HEK293T (cell line): ENCODE data around the gene SLC66A2.

Source experiments
- CTCF ChIA-PET: fragments of 350-600 bp; formaldehyde crosslinking; extraction: SDS; loops from one replicate; lab custom pipeline; 2021; ENCODE audit warnings: antibody characterized with exemption, inconsistent platforms; lab: Yijun Ruan, JAX
- POLR2A ChIA-PET: fragments of 350-600 bp; formaldehyde crosslinking; extraction: SDS; loops from one replicate; lab custom pipeline; 2020; ENCODE audit warnings: antibody characterized with exemption, inconsistent platforms; lab: Yijun Ruan, JAX
- DNase-seq: peaks from one replicate; pipeline ENCODE4 v3.0.0; 2012; ENCODE audit warnings: mixed read lengths; ENCODE audit errors: extremely low spot score
- ARNT ChIP-seq: fragments of 450-650 bp; IDR thresholded peaks from 2 replicates; pipeline ENCODE4 v1.6.1; 2017; ENCODE audit warnings: mild to moderate bottlenecking
- BHLHE40 ChIP-seq: fragments of 450-650 bp; IDR thresholded peaks from 2 replicates; pipeline ENCODE4 v1.6.1; 2016; ENCODE audit warnings: mild to moderate bottlenecking, moderate library complexity, borderline replicate concordance
- CTBP1 ChIP-seq: fragments of 450-650 bp; IDR thresholded peaks from 2 replicates; pipeline ENCODE4 v1.6.1; 2016; ENCODE audit warnings: borderline replicate concordance
- ELF4 ChIP-seq: fragments of 450-650 bp; IDR thresholded peaks from 2 replicates; pipeline ENCODE4 v1.6.1; 2017; ENCODE audit warnings: antibody characterized with exemption
- FOXA1 ChIP-seq: fragments of 450-650 bp; IDR thresholded peaks from 2 replicates; pipeline ENCODE4 v1.6.1; 2016; ENCODE audit warnings: mild to moderate bottlenecking
- FOXK2 ChIP-seq: fragments of 450-650 bp; IDR thresholded peaks from 2 replicates; pipeline ENCODE4 v1.6.1; 2016; ENCODE audit warnings: mild to moderate bottlenecking
- FOXM1 ChIP-seq: fragments of 450-650 bp; IDR thresholded peaks from 2 replicates; pipeline ENCODE4 v1.6.1; 2017; ENCODE audit warnings: mild to moderate bottlenecking, borderline replicate concordance
- HDGF ChIP-seq: fragments of 450-650 bp; IDR thresholded peaks from 2 replicates; pipeline ENCODE4 v1.6.1; 2017; ENCODE audit warnings: antibody characterized with exemption, borderline replicate concordance
- L3MBTL2 ChIP-seq: fragments of 450-650 bp; conservative IDR thresholded peaks from 2 replicates; pipeline ENCODE4 v1.6.1; 2016; ENCODE audit warnings: mild to moderate bottlenecking
- LEF1 ChIP-seq: fragments of 450-650 bp; IDR thresholded peaks from 2 replicates; pipeline ENCODE4 v1.6.1; 2017; ENCODE audit warnings: mild to moderate bottlenecking, borderline replicate concordance
- NFRKB ChIP-seq: fragments of 450-650 bp; IDR thresholded peaks from 2 replicates; pipeline ENCODE4 v1.6.1; 2016; ENCODE audit warnings: mild to moderate bottlenecking, moderate library complexity
- PKNOX1 ChIP-seq: fragments of 450-650 bp; IDR thresholded peaks from 2 replicates; pipeline ENCODE4 v1.6.1; 2016
- SP1 ChIP-seq: fragments of 450-650 bp; IDR thresholded peaks from 2 replicates; pipeline ENCODE4 v1.6.1; 2017
- SUZ12 ChIP-seq: fragments of 450-650 bp; IDR thresholded peaks from 2 replicates; pipeline ENCODE4 v1.6.1; 2016; ENCODE audit warnings: mild to moderate bottlenecking
- TARDBP ChIP-seq: fragments of 450-650 bp; IDR thresholded peaks from 2 replicates; pipeline ENCODE4 v1.6.1; 2016
- ZNF384 ChIP-seq: fragments of 450-650 bp; IDR thresholded peaks from 2 replicates; pipeline ENCODE4 v1.6.1; 2016

SLC66A2 gene

GRCh38 chr18:79917853-79918614 is 33.4 kb downstream of the SLC66A2 start:
- DNase-seq: no peak
- POLR2A ChIA-PET: no interaction called here
- CTCF ChIA-PET: no interaction called here
- TF ChIP-seq CTBP1 (no peak), L3MBTL2 (no peak), BHLHE40 (no peak), ZNF384 (no peak)

- no peak for DNase-seq
- ChIA-PET CTCF (no interaction called here), POLR2A (no interaction called here)
- TF ChIP-seq CTBP1 (no peak), HDGF (no peak), ZNF384 (no peak), NFRKB (no peak), FOXK2 (no peak), ELF4 (no peak), SP1 (no peak), LEF1 (no peak), L3MBTL2 (no peak), ARNT (no peak), FOXM1 (no peak), TARDBP (no peak), FOXA1 (no peak)
These were observed 34.1 kb downstream of the SLC66A2 start for GRCh38 chr18:79917169-79917852.

GRCh38 chr18:79916546-79917168 is 34.8 kb downstream of the SLC66A2 start:
- POLR2A ChIA-PET: no interaction called here
- CTCF ChIA-PET: no interaction called here
- TF ChIP-seq ELF4 (no peak), PKNOX1 (no peak), FOXK2 (no peak), FOXM1 (no peak)
- no peak for DNase-seq

GRCh38 chr18:79916128-79916494 is 35.3 kb downstream of the SLC66A2 start:
- ChIA-PET CTCF (no interaction called here), POLR2A (no interaction called here)
- DNase-seq: no peak
- TF ChIP-seq SUZ12: no peak
- TF ChIP-seq TARDBP: no peak
- no peak for TF ChIP-seq FOXK2
- TF ChIP-seq SP1: no peak
- no peak for TF ChIP-seq ZNF384
- no peak for TF ChIP-seq PKNOX1

- TF ChIP-seq FOXM1: no peak
- no peak for TF ChIP-seq BHLHE40
- TF ChIP-seq HDGF: no peak
- TF ChIP-seq SP1: no peak
- no peak for TF ChIP-seq FOXK2
- TF ChIP-seq SUZ12: no peak
- TF ChIP-seq LEF1: no peak
- TF ChIP-seq ARNT: no peak
- no peak for TF ChIP-seq L3MBTL2
- no peak for TF ChIP-seq PKNOX1
- no peak for TF ChIP-seq TARDBP
- TF ChIP-seq ZNF384: no peak
- TF ChIP-seq CTBP1: no peak
- no peak for TF ChIP-seq FOXA1
- POLR2A ChIA-PET: no interaction called here
- no peak for DNase-seq
- CTCF ChIA-PET: no interaction called here
These were observed 36.0 kb downstream of the SLC66A2 start for GRCh38 chr18:79915161-79916127.

- ChIA-PET POLR2A (no interaction called here), CTCF (no interaction called here)
- DNase-seq: no peak
- TF ChIP-seq ZNF384: no peak
- TF ChIP-seq LEF1: no peak
- TF ChIP-seq SP1: no peak
- TF ChIP-seq BHLHE40: no peak
- TF ChIP-seq FOXK2: no peak
- TF ChIP-seq FOXM1: no peak
- no peak for TF ChIP-seq PKNOX1
- TF ChIP-seq L3MBTL2: no peak
- TF ChIP-seq ARNT: no peak
- no peak for TF ChIP-seq FOXA1
- TF ChIP-seq ELF4: no peak
- no peak for TF ChIP-seq TARDBP
- TF ChIP-seq NFRKB: no peak
- no peak for TF ChIP-seq HDGF
- no peak for TF ChIP-seq CTBP1
- TF ChIP-seq SUZ12: no peak
These were observed 36.8 kb downstream of the SLC66A2 start for GRCh38 chr18:79914614-79915160.
